ENCODE measurements around the gene ZFHX3.

ZFHX3 gene

GRCh38 chr16:73047536-73048291 lies at the start of gene ZFHX3:
Gene ZFHX3 (minus strand): TSS chr16:73048128. CDS start chr16:72960145, 87,983 bp downstream.
- Mint-ChIP-seq H3K4me1 (peaks cover 46% of the 10 kb centered on the region), H3K27ac (peak within 1 kb of the TSS; percentile 91 to 94 (median 92)), H3K4me3 (peak within 1 kb of the TSS; percentile 86 to 91 (median 90)), H3K27me3 (ENCODE audit: low read depth) (peaks cover 4% of the 10 kb centered on the region), H3K9me3 (no peaks in the 10 kb centered on the region), H3K36me3 (ENCODE audit: low read depth) (peaks cover under 1% of the 10 kb centered on the region)
- peak in 1 of 3 experiments; percentile 28 for TF ChIP-seq CTCF (IDR thresholded peaks at IDR 0.05; ENCODE audit: unreplicated experiment in 3 of 3)

- TF ChIP-seq CTCF (IDR thresholded peaks at IDR 0.05; ENCODE audit: unreplicated experiment in 3 of 3) = no peak
- Mint-ChIP-seq H3K9me3 (no peaks in the 10 kb centered on the region), H3K4me3 (no peak overlapping the region), H3K36me3 (ENCODE audit: low read depth) (no peaks in the 10 kb centered on the region), H3K4me1 (peaks cover 34% of the 10 kb centered on the region), H3K27me3 (ENCODE audit: low read depth) (peaks cover 15% of the 10 kb centered on the region), H3K27ac (peak overlapping the region in 1 of 3 experiments; percentile 62)
These were observed 48.6 kb upstream of the ZFHX3 start for GRCh38 chr16:73096510-73096909.

GRCh38 chr16:73095885-73096421 lies 48.0 kb upstream of the ZFHX3 start:
- H3K27ac Mint-ChIP-seq = peak overlapping the region; percentile 62 to 78 (median 68)
- no peaks in the 10 kb centered on the region for H3K36me3 Mint-ChIP-seq (ENCODE audit: low read depth)
- H3K9me3 Mint-ChIP-seq = no peaks in the 10 kb centered on the region
- H3K4me1 Mint-ChIP-seq = peaks cover 34% of the 10 kb centered on the region
- H3K4me3 Mint-ChIP-seq = peak overlapping the region in 2 of 3 experiments; percentile 38 to 54
- no peak for TF ChIP-seq CTCF (IDR thresholded peaks at IDR 0.05; ENCODE audit: unreplicated experiment in 3 of 3)
- H3K27me3 Mint-ChIP-seq (ENCODE audit: low read depth) = peaks cover 15% of the 10 kb centered on the region

- Mint-ChIP-seq H3K4me1 (peaks cover 34% of the 10 kb centered on the region), H3K36me3 (ENCODE audit: low read depth) (no peaks in the 10 kb centered on the region), H3K27me3 (ENCODE audit: low read depth) (peaks cover 15% of the 10 kb centered on the region), H3K4me3 (peak overlapping the region in 1 of 3 experiments; percentile 17), H3K27ac (peak overlapping the region; percentile 62 to 78 (median 68)), H3K9me3 (no peaks in the 10 kb centered on the region)
- no peak for TF ChIP-seq CTCF (IDR thresholded peaks at IDR 0.05; ENCODE audit: unreplicated experiment in 3 of 3)
These were observed 47.4 kb upstream of the ZFHX3 start for GRCh38 chr16:73095142-73095820.

- Mint-ChIP-seq H3K36me3 (ENCODE audit: low read depth) (no peaks in the 10 kb centered on the region), H3K27ac (peak overlapping the region in 1 of 3 experiments; percentile 74), H3K27me3 (ENCODE audit: low read depth) (peaks cover 11% of the 10 kb centered on the region), H3K9me3 (no peaks in the 10 kb centered on the region), H3K4me1 (peaks cover 34% of the 10 kb centered on the region), H3K4me3 (no peak overlapping the region)
- TF ChIP-seq CTCF (IDR thresholded peaks at IDR 0.05; ENCODE audit: unreplicated experiment in 3 of 3) = no peak
These were observed 46.4 kb upstream of the ZFHX3 start for GRCh38 chr16:73094371-73094770.

Measured in nephron (organoid).